GM21526 (cell line): ENCODE results near the gene UPB1.

Experiments
- ATAC-seq: cut with Tn5 transposase; IDR thresholded peaks from one replicate; pipeline ENCODE4 v1.9.1; 2021; ENCODE audit warnings: moderate library complexity; ENCODE audit not compliant: unreplicated experiment, low FRiP score

UPB1 gene

DNA sequence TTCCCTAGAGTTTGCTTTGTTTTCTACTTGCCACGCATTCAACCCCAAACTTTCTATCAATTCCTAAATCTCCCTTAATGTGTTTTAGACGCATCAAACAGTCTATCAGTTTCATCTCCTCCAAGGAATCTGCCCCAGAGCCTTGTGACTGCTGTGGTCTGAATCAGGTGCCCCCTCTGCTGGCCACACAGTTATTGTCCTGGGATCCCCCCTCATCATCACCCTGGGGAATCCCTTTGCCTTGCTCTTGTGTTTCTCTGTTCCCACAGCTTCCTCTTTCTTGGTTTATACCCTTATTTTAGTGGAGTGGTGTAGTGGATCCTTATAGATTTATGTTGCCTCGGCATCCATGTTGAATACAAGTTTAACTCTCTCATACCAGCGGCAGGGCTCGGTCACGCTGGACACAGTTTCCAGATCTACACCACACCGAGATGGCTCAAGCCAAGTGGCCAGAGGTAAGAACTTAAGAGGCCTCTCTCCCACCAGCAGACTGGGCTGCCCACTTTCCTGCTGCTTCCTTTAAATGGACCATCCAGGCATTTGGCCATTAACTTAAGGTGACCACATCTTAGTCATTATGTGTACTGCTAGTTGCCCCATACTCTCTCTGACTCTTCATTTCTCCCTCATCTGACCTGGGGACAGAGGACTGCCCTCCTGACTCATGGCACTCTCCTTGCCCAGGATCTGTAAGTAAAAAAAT, 8.2 kb downstream of the UPB1 start:
- no peak for ATAC-seq

DNA sequence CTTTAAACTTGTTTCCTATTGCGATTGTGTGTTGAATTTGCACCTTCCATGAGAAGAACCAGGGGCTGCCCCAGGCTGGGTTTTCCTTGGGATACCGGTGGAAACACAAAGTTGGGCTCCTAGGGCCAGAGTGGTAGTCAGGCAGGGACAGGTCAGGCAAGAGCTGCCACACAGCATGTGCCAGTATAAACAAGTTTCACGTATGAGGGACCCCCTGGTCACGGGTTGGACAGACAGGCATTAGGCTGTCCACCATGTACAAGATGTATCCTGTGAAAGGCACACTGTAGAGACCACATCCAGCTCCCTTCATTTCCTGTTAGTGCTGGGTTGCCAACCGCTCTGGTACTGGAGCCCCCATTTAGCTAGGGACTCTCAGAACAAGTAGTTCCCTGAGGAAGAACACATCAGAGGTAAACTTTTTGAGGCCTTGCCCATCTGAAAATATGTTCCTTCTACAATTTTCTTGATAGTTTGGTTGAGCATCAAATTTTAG, 8.8 kb downstream of the UPB1 start:
- ATAC-seq, result no peak

GRCh38 chr22:24504540-24504939, 9.4 kb downstream of the UPB1 start:
- no peak for ATAC-seq

- no peak for ATAC-seq
These were observed 10.0 kb downstream of the UPB1 start for GRCh38 chr22:24504956-24505736.

DNA sequence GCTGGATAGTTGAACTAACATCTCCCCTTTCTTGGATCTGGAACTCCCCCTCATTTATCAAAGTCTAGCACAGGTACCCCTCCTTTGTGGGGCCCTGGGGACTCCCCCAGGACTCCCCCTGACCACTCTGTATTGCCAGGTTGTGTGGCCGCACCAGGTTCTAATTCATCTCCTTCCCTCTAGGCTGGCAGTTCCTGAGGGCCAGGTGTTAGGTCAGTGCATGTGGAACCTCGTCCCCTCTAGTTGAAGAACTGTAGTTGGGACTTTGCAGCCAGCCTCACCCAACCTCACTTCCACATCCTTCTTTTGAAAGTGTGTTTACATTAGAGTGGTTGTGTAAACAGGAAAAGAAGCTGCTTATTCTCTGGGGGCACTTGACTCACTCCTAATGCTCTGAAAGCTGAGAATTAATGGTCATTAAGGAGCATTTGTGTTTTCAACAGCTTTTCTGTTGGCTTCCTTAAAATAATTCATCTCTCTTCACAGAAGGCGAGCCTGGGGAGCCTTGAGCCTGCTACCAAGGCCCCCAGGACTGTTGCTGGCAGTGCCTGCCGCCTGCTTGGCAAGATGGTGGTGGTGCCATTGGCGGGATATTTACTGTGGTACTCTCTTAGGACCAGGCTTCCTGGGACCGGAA, 11.8 kb downstream of the UPB1 start:
- ATAC-seq, result no peak

- no peak for ATAC-seq
These were observed 12.6 kb downstream of the UPB1 start for GRCh38 chr22:24507716-24508115.

- no peak for ATAC-seq
These were observed 15.8 kb downstream of the UPB1 start for GRCh38 chr22:24510637-24511625.

DNA sequence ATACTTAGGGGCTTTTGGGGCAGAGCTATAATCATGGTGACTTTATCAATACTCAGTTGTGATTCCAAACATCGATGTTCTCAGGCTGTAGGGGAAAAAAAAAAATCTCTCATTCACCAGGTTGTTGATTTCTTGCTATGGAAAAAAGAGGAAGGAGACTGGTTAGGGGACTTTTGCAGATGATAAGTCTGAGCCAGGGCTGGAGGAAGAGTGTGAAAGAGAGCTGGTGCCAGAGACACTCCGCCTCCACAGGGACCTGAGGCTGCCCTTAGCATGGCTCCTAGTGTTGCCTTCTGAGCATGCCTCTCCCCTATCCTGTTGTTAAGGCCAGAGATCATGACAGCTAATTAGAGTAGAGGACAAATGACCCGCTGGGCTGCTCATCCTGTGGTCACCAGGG, 16.9 kb downstream of the UPB1 start:
- no peak for ATAC-seq

GRCh38 chr22:24513378-24514240, 18.5 kb downstream of the UPB1 start:
- ATAC-seq, result no peak

GRCh38 chr22:24514241-24515026, 19.3 kb downstream of the UPB1 start:
- no peak for ATAC-seq

- no peak for ATAC-seq
These were observed 19.9 kb downstream of the UPB1 start for GRCh38 chr22:24515027-24515338.

GRCh38 chr22:24516301-24516737, 21.2 kb downstream of the UPB1 start:
- ATAC-seq, result no peak

GRCh38 chr22:24517446-24517845, 22.3 kb downstream of the UPB1 start:
- ATAC-seq, result no peak

- ATAC-seq, result no peak
These were observed 23.1 kb downstream of the UPB1 start for GRCh38 chr22:24518228-24518627.

GRCh38 chr22:24518771-24519485, 23.8 kb downstream of the UPB1 start:
- ATAC-seq, result no peak

DNA sequence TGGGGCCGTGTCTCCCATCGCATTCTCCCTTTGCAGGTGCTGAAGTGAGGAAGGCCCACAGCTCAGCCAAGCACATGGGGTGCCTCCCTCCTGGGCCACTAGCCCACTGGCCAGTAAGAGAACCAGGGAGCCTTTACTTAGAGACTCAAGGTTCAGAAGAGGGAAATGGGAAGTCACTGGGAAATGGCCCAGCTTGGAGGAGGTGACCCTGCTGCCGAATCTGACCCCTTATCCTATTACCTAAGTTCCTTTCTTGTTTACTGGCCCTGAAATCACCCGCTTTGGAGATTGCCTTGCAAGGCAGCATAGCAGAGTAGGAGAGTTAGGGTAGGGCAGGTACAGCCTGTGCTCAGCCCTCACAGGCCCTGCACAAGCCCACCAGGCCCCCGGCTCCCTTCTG, 24.4 kb downstream of the UPB1 start:
- ATAC-seq, result no peak

DNA sequence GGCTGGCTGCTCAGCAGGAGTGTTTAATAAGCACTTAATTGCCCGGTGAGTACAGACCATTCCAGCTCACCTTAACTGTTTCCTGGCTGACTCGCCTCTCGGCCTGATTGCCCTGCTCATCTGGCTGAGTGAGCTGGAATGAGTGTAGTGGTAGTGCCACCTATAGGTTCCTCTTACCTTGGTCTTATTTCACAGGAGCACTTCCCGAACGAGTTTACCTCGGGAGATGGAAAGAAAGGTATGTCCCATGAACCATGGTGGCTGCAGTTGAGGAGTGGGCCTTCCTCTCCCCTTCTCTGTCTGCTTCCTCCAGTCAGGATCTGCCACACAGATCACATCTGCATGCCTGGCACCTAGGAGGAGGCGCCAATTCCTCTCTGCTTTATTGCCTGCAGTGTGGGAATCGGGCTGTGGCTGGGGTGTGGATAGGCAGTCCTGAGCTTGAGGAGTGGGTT, 26.7 kb downstream of the UPB1 start:
- no peak for ATAC-seq

DNA sequence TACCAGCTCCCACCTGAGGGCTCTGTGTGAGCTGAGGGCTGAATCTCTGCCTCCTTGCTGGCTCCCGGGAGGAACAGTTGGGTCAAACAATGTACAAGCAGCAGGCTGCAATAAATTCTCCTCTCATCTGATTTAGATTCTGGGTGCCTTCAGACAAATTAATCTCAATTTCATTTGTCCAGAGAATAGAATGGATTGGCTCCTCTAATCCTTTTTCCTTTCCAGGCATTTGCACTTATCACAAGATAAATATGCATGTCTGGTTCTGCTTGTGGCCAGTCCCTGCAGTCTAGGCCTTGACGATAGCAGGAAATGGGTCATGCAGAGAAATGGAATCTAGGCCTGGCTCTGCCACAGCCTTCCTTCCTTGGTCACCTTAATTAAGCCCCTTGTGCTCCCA, 28.7 kb downstream of the UPB1 start:
- no peak for ATAC-seq
